Non-pigmented ciliary epithelial cell (primary cell): Measurements from ENCODE around the gene CDK14.
"Not testable (repeated sequence)": the region's sequence is repeated elsewhere in the genome, so short reads cannot be mapped to it uniquely, and the experiment has no call there.

ENCODE experiments used
- DNase-seq: peaks from one replicate; pipeline ENCODE4 v3.0.0-alpha.2; 2010; ENCODE audit warnings: low read depth

Gene CDK14

DNA sequence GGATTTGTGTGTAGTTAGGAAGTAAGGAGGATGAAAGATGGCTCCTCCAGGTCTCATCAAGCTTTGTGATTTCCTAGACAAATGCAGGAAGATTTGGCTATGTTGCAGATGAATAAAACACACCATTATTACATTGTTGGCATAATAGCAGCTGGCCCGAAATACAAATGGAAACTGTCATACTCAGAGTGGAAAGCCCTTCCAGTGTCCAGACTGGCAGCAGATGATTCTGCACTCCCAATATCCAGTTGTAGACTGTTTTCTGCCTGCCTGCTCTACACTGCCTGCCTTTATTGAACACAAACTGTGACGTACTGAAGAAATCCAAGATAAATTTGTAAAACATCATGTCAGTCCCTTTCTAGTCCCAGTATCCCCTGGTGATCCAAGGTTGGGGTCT lies 568.4 kb downstream of the CDK14 start:
- no peak for DNase-seq

- DNase-seq = peak; percentile 76
Observed at GRCh38 chr7:91165006-91165845, 569.1 kb downstream of the CDK14 start.

DNA sequence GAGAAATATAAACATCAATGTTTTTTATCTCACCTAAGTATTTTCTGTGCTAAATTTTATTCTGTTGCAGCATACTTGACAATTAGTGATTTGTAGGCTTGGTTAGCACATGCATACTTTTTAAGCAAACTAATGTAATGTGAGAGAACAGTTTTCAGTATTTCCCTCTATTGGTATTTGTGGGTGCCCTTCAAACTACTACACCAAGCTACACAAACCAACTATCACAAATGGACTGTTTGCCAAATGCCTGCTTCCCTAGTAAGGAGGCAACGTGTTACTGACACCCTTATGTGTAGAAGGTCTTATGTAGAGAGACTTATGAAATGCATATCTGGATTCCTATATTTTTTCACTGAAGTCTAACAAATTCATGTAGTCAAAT lies 569.7 kb downstream of the CDK14 start:
- DNase-seq = no peak

GRCh38 chr7:91168871-91169829 lies 573.0 kb downstream of the CDK14 start:
- no peak for DNase-seq

- DNase-seq = no peak
Observed at GRCh38 chr7:91169830-91170191, 573.7 kb downstream of the CDK14 start.

DNA sequence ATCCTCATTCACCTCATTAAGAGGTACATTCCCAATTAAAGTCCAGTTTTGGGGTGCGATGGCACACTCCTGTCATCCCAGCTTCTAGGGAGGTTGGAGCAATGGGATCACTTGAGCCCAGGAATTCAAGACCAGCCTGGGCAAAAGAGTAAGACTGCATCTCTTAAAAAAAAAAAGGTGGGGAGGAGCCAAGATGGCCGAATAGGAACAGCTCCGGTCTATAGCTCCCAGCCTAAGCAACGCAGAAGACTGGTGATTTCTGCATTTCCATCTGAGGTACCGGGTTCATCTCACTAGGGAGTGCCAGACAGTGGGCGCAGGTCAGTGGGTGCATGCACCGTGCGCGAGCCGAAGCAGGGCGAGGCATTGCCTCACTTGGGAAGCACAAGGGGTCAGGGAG lies 577.1 kb downstream of the CDK14 start:
- not testable (repeated sequence) for DNase-seq

DNA sequence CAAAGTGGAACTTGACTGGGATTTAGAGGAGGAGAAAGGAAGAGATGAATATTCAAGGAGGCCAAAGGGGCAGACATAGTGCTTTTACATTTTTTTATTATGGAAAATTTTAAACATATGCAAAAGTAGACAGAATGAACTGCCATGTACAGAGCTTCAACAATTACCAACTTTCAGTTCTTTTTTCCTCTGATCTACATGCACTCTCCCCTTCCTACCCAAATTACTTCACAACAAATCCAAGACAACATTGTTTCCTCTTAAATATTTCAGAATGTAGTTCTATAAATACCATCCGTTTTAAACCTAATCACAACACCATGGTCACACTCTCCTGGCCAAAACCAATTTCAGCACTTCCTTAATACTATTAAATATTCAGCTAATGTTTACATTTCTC lies 584.6 kb downstream of the CDK14 start:
- DNase-seq = no peak

DNA sequence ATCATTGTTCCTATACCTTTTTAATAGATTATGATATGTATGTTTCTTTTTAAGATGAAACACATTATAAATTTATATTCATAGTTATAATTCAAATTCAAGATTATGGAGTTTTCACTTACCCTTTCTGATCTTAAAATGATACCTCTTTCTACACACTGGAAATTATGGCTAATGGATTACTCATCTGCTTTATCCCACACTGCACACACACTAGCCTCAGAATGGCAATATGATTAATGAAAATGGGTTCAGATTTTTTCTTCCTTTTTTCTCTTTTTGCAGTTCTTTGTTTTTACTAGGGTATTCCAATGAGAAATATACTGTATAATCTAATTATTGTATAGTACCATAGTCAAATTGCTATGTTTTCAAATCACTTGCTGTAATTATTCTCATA lies 585.8 kb downstream of the CDK14 start:
- DNase-seq = no peak

DNA sequence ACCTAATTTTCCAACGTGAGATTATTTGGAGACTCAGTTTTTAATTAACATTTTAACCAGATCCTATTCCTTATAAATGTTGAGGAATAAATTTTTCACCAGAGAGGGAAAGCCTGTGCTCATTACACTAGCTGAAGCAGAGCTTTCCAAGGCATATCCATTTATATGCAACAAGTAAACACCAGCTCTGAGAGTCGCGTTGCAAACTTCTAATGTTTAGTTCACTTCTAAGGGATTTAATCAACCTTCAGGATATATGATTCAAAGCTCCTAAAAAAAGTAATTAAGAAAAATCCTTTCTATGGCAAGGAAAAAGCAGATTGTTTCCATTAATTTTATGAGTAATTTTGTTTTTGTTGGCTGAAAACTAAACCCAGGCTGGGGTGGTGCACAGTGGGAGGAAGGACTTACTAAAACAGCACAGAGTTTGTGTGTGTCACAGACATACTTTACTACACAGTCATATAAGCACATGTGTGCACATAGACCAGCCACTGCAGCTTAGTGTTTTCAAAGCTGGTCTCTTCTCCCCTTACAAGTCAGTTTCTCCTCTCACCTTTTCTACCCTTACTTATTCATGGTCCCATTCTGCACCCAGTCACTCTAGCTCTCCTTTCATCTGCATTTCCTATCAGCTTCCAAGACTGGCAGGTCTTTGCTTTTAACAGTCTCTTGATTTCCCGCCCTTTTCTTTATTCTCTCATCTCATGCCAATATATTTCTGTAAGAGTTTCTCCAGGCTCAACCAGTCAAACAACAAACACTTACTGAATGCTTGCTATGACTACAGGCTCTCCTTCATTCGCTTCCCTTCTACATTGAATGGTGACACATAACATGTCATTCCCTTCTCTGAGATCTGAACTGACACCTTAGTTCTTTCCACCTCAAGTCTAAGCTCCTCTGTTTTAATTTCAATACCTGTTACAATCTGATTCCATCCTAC lies 587.0 kb downstream of the CDK14 start:
- peak; percentile 84 for DNase-seq

DNA sequence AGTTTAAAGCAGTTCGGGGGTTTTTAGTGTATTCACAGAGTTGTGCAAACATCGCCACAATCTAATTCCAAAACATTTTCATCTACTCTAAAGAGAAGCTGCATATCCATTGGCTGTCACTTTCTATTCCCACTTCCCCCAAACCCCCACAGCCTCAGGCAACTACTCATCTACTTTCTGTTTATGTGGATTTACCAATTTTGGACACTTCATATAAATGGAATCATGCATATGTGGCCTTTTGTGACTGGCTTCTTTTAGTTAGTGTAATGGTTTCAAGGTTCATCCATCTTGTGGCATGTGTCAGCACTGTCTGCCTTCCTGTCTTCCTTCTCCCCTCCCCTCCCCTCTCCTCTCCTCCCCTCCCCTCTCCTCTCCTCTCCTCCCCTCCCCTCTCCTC lies 589.6 kb downstream of the CDK14 start:
- DNase-seq = no peak

DNA sequence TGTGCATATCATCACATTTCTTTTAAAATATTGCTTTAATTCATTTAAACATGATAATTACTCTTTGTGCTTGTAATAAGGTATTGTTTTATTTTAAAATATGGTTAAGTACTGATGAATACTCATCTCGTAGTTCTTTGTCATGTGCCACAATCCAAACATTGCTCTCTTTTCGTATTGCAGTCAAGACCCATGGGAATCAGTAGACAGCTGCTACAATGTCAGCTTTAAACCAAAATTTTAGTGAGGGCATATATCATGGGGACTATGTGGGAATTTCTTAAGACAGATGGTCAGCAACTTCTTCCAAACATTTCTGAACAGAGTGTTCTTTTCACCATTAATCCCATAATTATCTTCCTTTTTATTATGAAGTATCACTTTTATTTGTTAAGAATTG lies 590.9 kb downstream of the CDK14 start:
- DNase-seq = no peak

GRCh38 chr7:91191771-91192170 lies 595.6 kb downstream of the CDK14 start:
- no peak for DNase-seq

GRCh38 chr7:91193141-91193540 lies 597.0 kb downstream of the CDK14 start:
- DNase-seq = no peak

- no peak for DNase-seq
Observed at GRCh38 chr7:91194841-91195240, 598.7 kb downstream of the CDK14 start.

DNA sequence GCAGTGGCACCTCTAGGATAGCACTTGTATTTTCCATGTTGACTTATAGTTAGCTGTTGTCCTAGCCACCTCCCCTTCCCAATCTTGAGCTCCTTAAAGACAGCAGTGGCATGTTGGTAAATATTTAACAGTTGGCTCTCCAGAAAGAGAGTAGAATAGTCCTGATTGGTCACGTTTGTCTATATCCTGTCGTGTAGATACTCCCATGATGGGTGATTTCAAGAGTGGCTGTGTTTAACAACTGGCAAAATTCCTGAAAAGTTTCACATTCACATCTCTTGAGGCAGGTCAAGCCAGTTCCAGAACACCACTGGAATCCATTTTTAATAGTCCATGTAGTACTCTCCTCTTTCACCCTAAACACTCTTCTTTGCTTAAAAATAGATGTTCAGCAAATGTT lies 599.9 kb downstream of the CDK14 start:
- DNase-seq = no peak

DNA sequence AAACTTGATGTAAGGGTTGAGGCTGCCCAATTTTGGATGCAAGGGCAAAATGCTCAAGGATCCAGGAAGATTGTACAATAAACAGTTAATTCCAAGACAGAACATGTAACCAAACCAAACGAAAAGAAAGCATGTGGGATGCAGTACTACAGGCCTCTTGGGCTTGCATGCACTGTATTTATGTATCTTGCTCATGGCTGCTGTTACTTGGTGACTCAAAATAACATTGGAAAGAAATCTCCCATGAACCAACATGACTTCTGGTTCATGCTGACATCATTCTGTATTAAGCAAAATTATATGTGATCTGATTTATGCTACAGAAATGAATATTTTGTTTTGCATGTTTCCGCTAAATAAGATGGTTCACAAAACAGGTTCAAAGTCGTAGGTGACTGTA lies 602.2 kb downstream of the CDK14 start:
- DNase-seq = no peak

DNA sequence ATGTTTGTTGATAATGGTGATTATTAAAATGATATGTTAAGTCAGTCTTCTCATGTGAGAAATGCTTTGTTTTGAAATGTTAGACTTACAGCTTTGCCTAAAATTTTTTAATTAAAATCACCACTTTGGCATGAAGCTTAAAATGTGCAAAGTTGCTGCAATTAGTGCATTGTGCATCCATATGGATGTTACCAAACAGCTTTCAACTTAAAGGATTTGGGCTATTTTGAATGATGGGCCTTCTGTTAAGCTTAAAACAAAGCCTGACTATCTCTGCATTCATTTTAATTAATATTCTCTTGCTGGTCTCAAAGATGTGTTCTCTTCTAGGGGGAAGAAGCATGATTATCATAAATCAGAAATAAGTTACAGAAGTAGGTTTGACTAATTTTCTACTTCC lies 603.5 kb downstream of the CDK14 start:
- DNase-seq = no peak

DNA sequence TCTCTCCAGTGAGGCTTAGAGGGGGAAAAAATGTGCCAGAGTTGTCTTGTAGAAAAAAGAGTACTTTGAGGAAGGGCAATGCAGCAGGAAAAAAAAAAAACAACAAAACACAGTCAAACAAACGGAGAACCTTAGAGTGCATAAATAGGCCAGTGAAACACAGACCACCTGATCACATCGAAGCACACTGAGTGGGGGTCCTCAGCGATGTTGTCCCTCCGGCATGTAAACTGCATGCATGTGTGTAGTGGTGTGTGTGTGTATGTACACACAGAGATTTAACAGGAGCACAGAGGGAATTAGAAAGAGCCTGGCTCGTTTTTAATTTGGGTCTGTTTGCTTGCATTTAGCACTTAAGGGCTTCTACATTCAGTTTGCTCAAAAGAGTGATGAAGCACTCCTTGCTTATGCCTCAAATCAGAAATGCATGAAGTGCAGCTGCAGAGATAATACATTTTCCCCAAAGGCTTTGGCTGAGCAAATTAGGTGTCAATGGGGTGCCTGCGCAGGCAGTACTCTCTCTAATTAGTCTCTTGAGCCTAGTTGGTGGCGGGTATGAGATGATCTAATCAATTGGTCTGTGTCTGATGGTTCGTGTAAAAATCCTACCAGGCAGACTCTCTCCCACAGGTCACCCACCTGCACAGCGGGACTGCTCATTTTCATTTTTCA lies 605.5 kb downstream of the CDK14 start:
- no peak for DNase-seq

DNA sequence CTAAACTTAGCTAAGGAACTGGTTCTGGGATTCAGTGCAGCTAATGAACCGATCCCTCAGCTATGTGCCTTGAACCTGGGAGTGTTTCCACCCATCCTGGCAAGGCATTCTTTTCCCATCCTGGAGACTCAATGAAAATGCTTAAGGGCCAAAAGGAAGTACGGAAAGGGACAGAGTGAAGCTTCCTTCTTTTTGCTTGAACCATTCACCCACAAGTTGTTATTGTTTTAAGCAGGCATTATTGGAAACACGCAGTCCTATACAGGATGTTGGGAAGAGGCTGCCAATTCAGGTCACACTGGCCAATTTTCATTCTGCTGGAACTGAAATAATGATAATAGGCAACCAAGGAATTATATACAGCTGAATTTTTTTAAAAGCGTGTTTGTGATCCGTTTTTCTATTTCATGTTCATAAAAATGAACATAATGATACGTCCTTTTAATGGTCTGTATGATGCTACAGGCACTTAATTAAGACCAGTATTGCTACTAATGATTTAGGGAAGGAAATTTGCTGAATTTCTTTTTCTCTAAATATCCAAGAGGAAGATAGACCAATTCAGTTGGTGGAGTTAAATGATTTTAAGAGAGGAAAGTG lies 610.3 kb downstream of the CDK14 start:
- no peak for DNase-seq

- DNase-seq = no peak
Observed at GRCh38 chr7:91212582-91212981, 616.5 kb downstream of the CDK14 start.

DNA sequence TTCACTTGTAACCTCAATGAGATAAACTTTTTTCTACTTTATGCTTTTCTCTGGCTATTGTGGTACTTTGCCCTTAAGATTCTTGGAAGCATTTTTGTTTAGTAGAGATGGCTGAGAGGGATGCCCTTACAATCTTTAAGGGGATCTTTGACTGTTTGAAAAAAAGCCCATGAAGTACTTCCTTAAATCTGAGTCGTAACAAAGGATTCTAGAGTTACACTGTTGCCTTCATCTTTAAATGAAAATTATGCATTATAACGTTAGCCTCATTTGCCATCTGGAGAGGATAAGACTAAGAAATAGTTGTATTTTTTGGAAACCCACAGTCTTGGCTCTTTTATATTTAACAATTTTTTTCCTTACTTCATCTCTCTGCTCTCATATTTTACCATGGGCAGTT lies 630.3 kb downstream of the CDK14 start:
- no peak for DNase-seq
